AG08396 (cell line): Measurements from ENCODE around the gene LRRC8D.

Experiments used
- DNase-seq: peaks from one replicate; pipeline ENCODE4 v3.0.0; 2012; ENCODE audit warnings: low spot score, mixed read lengths

Gene LRRC8D

GRCh38 chr1:89833183-89834082, 12.6 kb downstream of the LRRC8D start:
- DNase-seq = no peak

GRCh38 chr1:89834083-89834704, 13.4 kb downstream of the LRRC8D start:
- no peak for DNase-seq

- DNase-seq = no peak
Measured at GRCh38 chr1:89836252-89837035, 15.6 kb downstream of the LRRC8D start.

- DNase-seq = no peak
Measured at GRCh38 chr1:89837036-89837481, 16.2 kb downstream of the LRRC8D start.

- DNase-seq = no peak
Measured at GRCh38 chr1:89837510-89837909, 16.7 kb downstream of the LRRC8D start.

GRCh38 chr1:89839516-89839915, 18.7 kb downstream of the LRRC8D start:
- DNase-seq = no peak

GRCh38 chr1:89841507-89841906, 20.7 kb downstream of the LRRC8D start:
- DNase-seq = no peak

GRCh38 chr1:89842567-89843272, 21.9 kb downstream of the LRRC8D start:
- DNase-seq = peak; percentile 51

GRCh38 chr1:89843273-89844130, 22.7 kb downstream of the LRRC8D start:
- DNase-seq = peak; percentile 91

- peak; percentile 48 for DNase-seq
Measured at GRCh38 chr1:89844241-89844807, 23.5 kb downstream of the LRRC8D start.

GRCh38 chr1:89844860-89845259, 24.0 kb downstream of the LRRC8D start:
- no peak for DNase-seq

- DNase-seq = no peak
Measured at GRCh38 chr1:89847191-89847729, 26.4 kb downstream of the LRRC8D start.

GRCh38 chr1:89850844-89851415, 30.1 kb downstream of the LRRC8D start:
- no peak for DNase-seq

- DNase-seq = no peak
Measured at GRCh38 chr1:89854140-89854539, 33.3 kb downstream of the LRRC8D start.

- peak; percentile 43 for DNase-seq
Measured at GRCh38 chr1:89855413-89856123, 34.7 kb downstream of the LRRC8D start.

- DNase-seq = no peak
Measured at GRCh38 chr1:89863165-89863830, 42.5 kb downstream of the LRRC8D start.

GRCh38 chr1:89865498-89866382, 44.9 kb downstream of the LRRC8D start:
- peak; percentile 49 for DNase-seq

- no peak for DNase-seq
Measured at GRCh38 chr1:89866568-89866967, 45.7 kb downstream of the LRRC8D start.
